Ovary (tissue), 9 donors: ENCODE measurements around the gene RBMS1. TPM values are rescaled to one million over a fixed set of nuclear protein-coding genes. Genes with fewer than 3 reads are reported as not detected.

Experiments
- DNase-seq, 5 donors: peaks; one replicate each; pipeline ENCODE4 v3.0.0-alpha.2; 2019 to 2020
- H3K27ac ChIP-seq, 2 donors: fragments of 200-600 bp; one replicate each; pipeline versions ENCODE4 v1.5.1 to v1.8.0; 2019 to 2022
- H3K27me3 ChIP-seq: fragments of 200-600 bp; one replicate; pipeline ENCODE4 v1.8.0; 2022
- H3K36me3 ChIP-seq: fragments of 200-600 bp; sonication (generic); one replicate; pipeline ENCODE4 v1.5.1; 2019
- H3K4me1 ChIP-seq: one replicate; pipeline ENCODE4 v1.8.1; 2013; ENCODE audit warnings: mild to moderate bottlenecking, moderate library complexity; ENCODE audit not compliant: insufficient read depth
- H3K4me3 ChIP-seq: fragments of 200-600 bp; sonication (generic); one replicate; pipeline ENCODE4 v1.5.1; 2017
- H3K9me3 ChIP-seq, 2 donors: fragments of 200-600 bp in 1 of 2; sonication (generic) in 1 of 2; one replicate each; pipeline versions ENCODE4 v1.5.1 to v1.8.1; 2013 to 2019; ENCODE audit warnings: mild to moderate bottlenecking in 1 of 2, moderate library complexity in 1 of 2
- CTCF ChIP-seq, 3 donors: fragments of 450-650 bp in 2 of 3; fragments of 200-600 bp in 1 of 3; IDR thresholded peaks; one replicate each; pipeline versions ENCODE4 v1.5.1 to v1.8.0; 2016 to 2022; ENCODE audit warnings: antibody characterized with exemption in 3 of 3, mild to moderate bottlenecking in 1 of 3
- EP300 ChIP-seq: sonication (generic); formaldehyde crosslinking; IDR thresholded peaks from one replicate; pipeline ENCODE4 v1.6.1; 2017; ENCODE audit warnings: antibody characterized with exemption
- POLR2A ChIP-seq: fragments of 450-650 bp; IDR thresholded peaks from one replicate; pipeline ENCODE4 v1.6.1; 2017; ENCODE audit warnings: antibody characterized with exemption, mild to moderate bottlenecking, moderate library complexity
- WGBS, 3 donors: extraction: QIAGEN DNeasy Blood & Tissue Kit in 1 of 3; methylation state at CpG; one replicate each; pipeline versions ENCODE4 v1.1.5 to v1.1.7; 2013 to 2017; 5-methylcytosine and 5-hydroxymethylcytosine counted together
- intact Hi-C, 4 donors: fragments of 100-400 bp; cut with DNase I; formaldehyde crosslinking; loops; one replicate each; pipeline versions ENCODE4 v1.11.0 to v1.15.1; 2022 to 2023
- polyA plus RNA-seq, 2 donors: library from polyadenylated mRNA; stranded (reverse); fragments of 200-250 nt in 1 of 2; fragments of 350-450 nt in 1 of 2; fragmentation: Illumina TruSeq in 1 of 2; extraction: RNeasy Lipid Tissue Mini Kit (QIAGEN cat#74804) in 1 of 2; gene quantifications; one replicate each; pipeline ENCODE4 v1.2.3, GENCODE V29; 2013 to 2014
- total RNA-seq, 7 donors: library from RNA; depleted of rRNA in 2 of 7; stranded (reverse); fragments of >200 nt in 2 of 7; fragmentation: NEBNext Ultra II Directional in 3 of 7; extraction: Animal tissue kit (Norgen Biotek cat#: 25700) in 3 of 7; gene quantifications; one replicate each; pipeline versions ENCODE4 v1.1.0 to v1.2.4, GENCODE V29; 2016 to 2023
- donor health status: DM: no; HTN: no; CAD: no; lungs with moderate emphysema.
- donor health status: DM: no; HTN: no; CAD: no.
- donor health status: Bipolar disorder and iron deficiency.
- donor health status: DM: yes; HTN: yes; CAD: no.
- donor health status: DM: no; HTN: no; CAD: no.
- donor health status: DM: yes; HTN: yes; CAD: no.

Gene RBMS1
- total and polyA plus RNA-seq, 9 donors, result 50.7 to 91.9 (median 73.8) TPM

- no peak overlapping the region for H3K4me3 ChIP-seq
- intact Hi-C loops, result no loop called here
- peaks cover 7% of the 10 kb centered on the region for H3K4me1 ChIP-seq
- H3K27ac ChIP-seq, result no peak overlapping the region
- no peaks in the 10 kb centered on the region for H3K27me3 ChIP-seq
- H3K9me3 ChIP-seq, result no peaks in the 10 kb centered on the region
- WGBS, 3 donors, result 94 to 97% (median 96%) methylated on average over 4 of the region's 4 CpGs
- no peak for DNase-seq
- H3K36me3 ChIP-seq, result no peaks in the 10 kb centered on the region
- TF ChIP-seq CTCF (IDR thresholded peaks at IDR 0.05), result no peak
- no peak for TF ChIP-seq POLR2A
- TF ChIP-seq EP300, result no peak
These were observed 255.2 kb downstream of the RBMS1 start for GRCh38 chr2:160238392-160238791.

GRCh38 chr2:160232905-160233475 lies 260.6 kb downstream of the RBMS1 start:
- H3K36me3 ChIP-seq, result no peaks in the 10 kb centered on the region

GRCh38 chr2:160229591-160229990 lies 264.0 kb downstream of the RBMS1 start:
- intact Hi-C loops, result no loop called here
- 93 to 98% (median 97%) methylated on average over 1 of the region's 1 CpG for WGBS, 3 donors

More at GRCh38 chr2:160232905-160233475, 260.6 kb downstream of the RBMS1 start:
- Histone ChIP-seq H3K4me3 (no peak overlapping the region), H3K27me3 (no peaks in the 10 kb centered on the region), H3K4me1 (no peaks in the 10 kb centered on the region), H3K27ac (no peak overlapping the region), H3K9me3 (no peaks in the 10 kb centered on the region)
- WGBS, 3 donors, result 90 to 95% (median 94%) methylated on average over 3 of the region's 3 CpGs
- TF ChIP-seq CTCF (IDR thresholded peaks at IDR 0.05) (no peak), EP300 (no peak), POLR2A (no peak)
- intact Hi-C loops, result no loop called here
- no peak for DNase-seq

GRCh38 chr2:160228141-160228917 lies 265.3 kb downstream of the RBMS1 start:
- intact Hi-C loops, result no loop called here
- Histone ChIP-seq H3K9me3 (no peaks in the 10 kb centered on the region), H3K27me3 (no peaks in the 10 kb centered on the region), H3K4me3 (no peak overlapping the region), H3K27ac (no peak overlapping the region), H3K36me3 (no peaks in the 10 kb centered on the region), H3K4me1 (peaks cover 2% of the 10 kb centered on the region)
- 39 to 47% (median 40%) methylated on average over 5 of the region's 5 CpGs for WGBS, 3 donors
- DNase-seq, result no peak
- TF ChIP-seq CTCF (IDR thresholded peaks at IDR 0.05) (no peak), EP300 (no peak), POLR2A (no peak)

More at GRCh38 chr2:160229591-160229990, 264.0 kb downstream of the RBMS1 start:
- no peak for DNase-seq
- H3K27ac ChIP-seq, result no peak overlapping the region
- H3K27me3 ChIP-seq, result no peaks in the 10 kb centered on the region
- no peaks in the 10 kb centered on the region for H3K36me3 ChIP-seq
- no peak overlapping the region for H3K4me3 ChIP-seq
- TF ChIP-seq POLR2A (no peak), CTCF (IDR thresholded peaks at IDR 0.05) (no peak), EP300 (no peak)
- H3K9me3 ChIP-seq, result no peaks in the 10 kb centered on the region
- H3K4me1 ChIP-seq, result peaks cover 2% of the 10 kb centered on the region
